Fibroblast of villous mesenchyme (primary cell): ENCODE data around the gene ADAMTS17. TPM values are rescaled to one million over a fixed set of nuclear protein-coding genes. Genes with fewer than 3 reads are reported as not detected.

Source experiments
- DNase-seq: peaks from one replicate; pipeline ENCODE4 v3.0.0-alpha.2; 2010; ENCODE audit warnings: low read depth
- H3K4me3 ChIP-seq: 2 replicates; pipeline ENCODE4 v1.5.1; 2011; ENCODE audit warnings: low read depth, mild to moderate bottlenecking, low read length
- total RNA-seq: library from RNA; depleted of rRNA; stranded (reverse); fragments of >200 nt; gene quantifications from 2 replicates; pipeline ENCODE4 v1.2.3, GENCODE V29; 2012
- TF ChIP-seq, protein P1 (sequence below): IDR thresholded peaks from 2 replicates; pipeline ENCODE4 v1.5.1; 2012; ENCODE audit warnings: low read depth, mild to moderate bottlenecking, low read length; ENCODE audit not compliant: insufficient read depth

ADAMTS17 gene
- total RNA-seq, 1 donor, result under 0.01 TPM

DNA sequence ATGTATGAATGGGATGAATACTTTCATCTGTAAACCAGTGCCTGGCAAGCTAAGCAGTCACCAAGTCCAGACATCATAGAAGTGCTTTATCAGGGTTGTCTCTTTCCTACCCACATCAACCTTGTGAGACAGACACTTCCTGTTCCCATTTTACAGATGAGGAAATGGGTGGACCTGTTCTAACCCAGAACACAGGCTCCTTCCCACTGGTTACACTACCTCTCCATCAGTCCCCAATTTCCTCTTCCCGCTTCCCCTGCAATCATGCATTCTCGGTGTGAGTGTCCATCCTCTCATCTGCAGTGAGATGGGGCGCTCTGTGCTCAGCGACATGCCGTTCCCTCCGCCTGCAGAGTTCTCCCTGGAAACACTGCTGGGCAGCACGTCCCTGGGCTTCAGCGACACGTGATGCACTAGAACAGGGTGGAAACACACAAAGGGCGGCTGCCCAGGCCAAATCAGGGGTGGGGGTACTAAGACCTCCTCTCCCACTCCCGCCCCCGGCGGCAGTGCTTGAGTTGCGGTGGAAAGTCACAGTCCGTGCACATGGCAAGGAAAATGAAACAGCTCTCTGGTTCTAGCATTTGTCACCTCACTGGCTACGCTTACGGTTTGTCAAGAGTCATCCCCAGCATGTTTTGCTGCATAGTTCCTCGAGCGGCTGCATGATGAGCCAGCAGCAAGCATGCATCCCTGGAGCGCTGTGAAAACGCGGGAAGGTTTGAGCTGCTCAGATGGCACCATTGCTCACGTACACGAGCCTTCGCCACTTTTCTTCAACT lies 201.1 kb downstream of the ADAMTS17 start:
- TF ChIP-seq, protein P1, sequence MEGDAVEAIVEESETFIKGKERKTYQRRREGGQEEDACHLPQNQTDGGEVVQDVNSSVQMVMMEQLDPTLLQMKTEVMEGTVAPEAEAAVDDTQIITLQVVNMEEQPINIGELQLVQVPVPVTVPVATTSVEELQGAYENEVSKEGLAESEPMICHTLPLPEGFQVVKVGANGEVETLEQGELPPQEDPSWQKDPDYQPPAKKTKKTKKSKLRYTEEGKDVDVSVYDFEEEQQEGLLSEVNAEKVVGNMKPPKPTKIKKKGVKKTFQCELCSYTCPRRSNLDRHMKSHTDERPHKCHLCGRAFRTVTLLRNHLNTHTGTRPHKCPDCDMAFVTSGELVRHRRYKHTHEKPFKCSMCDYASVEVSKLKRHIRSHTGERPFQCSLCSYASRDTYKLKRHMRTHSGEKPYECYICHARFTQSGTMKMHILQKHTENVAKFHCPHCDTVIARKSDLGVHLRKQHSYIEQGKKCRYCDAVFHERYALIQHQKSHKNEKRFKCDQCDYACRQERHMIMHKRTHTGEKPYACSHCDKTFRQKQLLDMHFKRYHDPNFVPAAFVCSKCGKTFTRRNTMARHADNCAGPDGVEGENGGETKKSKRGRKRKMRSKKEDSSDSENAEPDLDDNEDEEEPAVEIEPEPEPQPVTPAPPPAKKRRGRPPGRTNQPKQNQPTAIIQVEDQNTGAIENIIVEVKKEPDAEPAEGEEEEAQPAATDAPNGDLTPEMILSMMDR, result no peak
- DNase-seq, result no peak
- no peak overlapping the region for H3K4me3 ChIP-seq

GRCh38 chr15:100134586-100134985 lies 207.2 kb downstream of the ADAMTS17 start:
- TF ChIP-seq, protein P1, result no peak
- no peak overlapping the region for H3K4me3 ChIP-seq
- DNase-seq, result no peak

DNA sequence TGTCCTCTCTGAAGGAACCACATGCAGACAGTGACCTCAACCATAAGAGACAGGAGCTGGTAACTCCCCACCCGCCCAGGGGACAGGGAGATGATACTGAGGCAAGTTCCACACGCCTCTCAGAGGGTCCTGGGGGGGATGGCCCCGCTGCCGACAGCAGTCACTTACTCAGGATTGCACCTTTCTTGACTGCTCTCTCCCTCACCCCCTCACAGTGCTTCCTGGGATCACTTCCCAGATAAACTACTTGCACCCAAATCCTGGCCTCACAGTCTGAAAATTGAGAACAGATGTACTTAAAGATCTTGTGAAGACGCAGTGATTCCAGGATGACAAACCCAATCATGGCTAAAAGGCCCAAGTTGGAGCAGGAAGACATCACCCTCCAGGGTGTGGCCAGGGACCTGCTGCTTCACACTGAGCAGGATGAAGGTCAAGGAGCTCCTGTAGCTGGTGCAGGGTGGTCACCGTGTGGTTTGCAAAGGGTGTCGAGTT lies 207.6 kb downstream of the ADAMTS17 start:
- no peak overlapping the region for H3K4me3 ChIP-seq
- no peak for DNase-seq
- TF ChIP-seq, protein P1, result no peak

GRCh38 chr15:100133001-100133400 lies 208.8 kb downstream of the ADAMTS17 start:
- no peak for DNase-seq
- no peak overlapping the region for H3K4me3 ChIP-seq
- TF ChIP-seq, protein P1, result no peak

DNA sequence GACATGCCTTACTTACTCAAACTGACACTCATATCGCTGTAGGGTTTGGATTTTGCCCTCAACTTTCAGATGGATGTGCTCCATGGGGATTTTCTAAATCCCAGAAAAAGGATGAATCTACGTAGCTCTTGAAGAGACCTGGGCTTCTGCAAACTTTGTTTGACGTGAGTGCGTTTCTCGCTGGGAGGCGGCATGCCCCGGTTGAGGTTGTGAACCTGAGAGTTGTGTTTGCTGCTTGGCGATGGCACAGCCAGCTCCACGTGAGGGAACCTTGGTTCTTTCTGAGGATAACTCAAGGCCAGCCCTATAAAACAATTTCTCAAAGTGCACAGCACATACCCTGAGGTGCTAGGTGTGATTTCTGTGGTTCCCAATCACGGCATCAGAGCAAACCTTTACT lies 209.5 kb downstream of the ADAMTS17 start:
- DNase-seq, result no peak
- TF ChIP-seq, protein P1, result no peak
- no peak overlapping the region for H3K4me3 ChIP-seq

DNA sequence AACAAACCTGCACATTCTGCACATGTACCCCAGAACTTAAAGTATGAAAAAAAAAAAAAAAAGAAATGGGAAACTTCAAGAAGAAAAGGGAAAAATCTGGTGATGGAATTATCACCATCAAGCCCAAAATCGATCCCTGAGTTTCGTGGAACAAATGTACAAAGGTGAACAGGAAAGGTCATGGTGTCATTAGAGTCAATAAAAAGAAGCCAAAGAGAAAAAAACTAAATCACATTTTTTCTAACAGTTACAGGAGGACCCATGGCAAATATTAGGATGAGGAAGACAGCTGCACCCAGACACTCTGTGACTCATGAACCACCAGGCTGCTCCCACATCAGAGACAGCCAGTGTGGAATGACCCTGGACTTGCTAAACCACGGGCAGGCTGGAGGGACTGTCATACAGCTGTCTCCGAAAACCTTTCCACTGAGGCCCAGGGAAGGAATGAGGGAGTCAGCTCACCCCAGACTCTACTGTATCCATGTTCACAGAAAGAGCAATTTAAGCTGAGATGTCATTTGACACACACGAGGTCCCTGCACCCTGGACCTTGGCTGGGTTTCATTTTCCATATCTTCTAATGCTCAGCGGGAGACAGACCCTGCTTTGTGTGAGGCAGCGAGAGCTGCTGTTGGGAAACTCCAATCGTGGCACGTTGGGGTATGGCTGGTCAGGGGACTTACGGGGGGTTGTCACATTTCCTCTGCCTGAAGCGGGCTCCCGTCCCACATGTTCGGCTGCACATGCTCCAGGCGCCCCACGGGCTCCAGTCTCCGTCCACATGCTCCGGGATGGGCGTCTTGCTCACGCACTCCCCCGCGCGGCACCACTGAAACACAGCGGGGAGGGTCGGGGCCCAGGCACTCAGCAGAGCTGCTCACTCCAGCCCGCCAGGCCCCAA lies 210.2 kb downstream of the ADAMTS17 start:
- peak overlapping the region; percentile 52 for H3K4me3 ChIP-seq
- TF ChIP-seq, protein P1, result peak; percentile 56
- DNase-seq, result peak; percentile 33
